Measurements from ENCODE around the gene BCR.

Gene BCR

GRCh38 chr22:23163665-23164064 lies 16.6 kb upstream of the BCR start:
- no CpG with 5 or more reads among the region's 8 CpGs for WGBS (ENCODE audit: extremely low coverage, insufficient coverage, low lambda C conversion rate)
- Histone ChIP-seq H3K9ac (ENCODE audit: low read length) (no peak overlapping the region), H3K27me3 (ENCODE audit: insufficient read depth, low read length, poor library complexity) (no peaks in the 10 kb centered on the region), H4K5ac (ENCODE audit: low read length) (no peak overlapping the region), H2BK5ac (ENCODE audit: low read length) (no peak overlapping the region), H2AK5ac (ENCODE audit: low read length) (no peak overlapping the region), H2BK120ac (ENCODE audit: low read depth, low read length) (no peak overlapping the region), H3K4ac (ENCODE audit: low read depth, low read length) (no peak overlapping the region), H3K23ac (ENCODE audit: low read length) (no peak overlapping the region), H3K56ac (ENCODE audit: low read length) (no peak overlapping the region), H2BK15ac (replicated peaks; ENCODE audit: low read depth) (no peak overlapping the region), H3K79me2 (ENCODE audit: control insufficient read depth, insufficient read depth, low read length) (no peaks in the 10 kb centered on the region), H4K8ac (ENCODE audit: low read depth, low read length) (no peak overlapping the region), H3K27ac (ENCODE audit: low read depth, low read length) (no peak overlapping the region), H3K79me1 (ENCODE audit: low read length) (no peaks in the 10 kb centered on the region), H3K36me3 (ENCODE audit: control insufficient read depth, insufficient read depth, low read length) (no peaks in the 10 kb centered on the region), H3K18ac (ENCODE audit: low read length) (no peak overlapping the region), H3K4me3 (ENCODE audit: low read length) (no peak overlapping the region), H3K4me2 (ENCODE audit: low read length) (no peak overlapping the region), H3K4me1 (ENCODE audit: control insufficient read depth, low read depth, low read length) (no peaks in the 10 kb centered on the region)
- no peak for DNase-seq

DNA sequence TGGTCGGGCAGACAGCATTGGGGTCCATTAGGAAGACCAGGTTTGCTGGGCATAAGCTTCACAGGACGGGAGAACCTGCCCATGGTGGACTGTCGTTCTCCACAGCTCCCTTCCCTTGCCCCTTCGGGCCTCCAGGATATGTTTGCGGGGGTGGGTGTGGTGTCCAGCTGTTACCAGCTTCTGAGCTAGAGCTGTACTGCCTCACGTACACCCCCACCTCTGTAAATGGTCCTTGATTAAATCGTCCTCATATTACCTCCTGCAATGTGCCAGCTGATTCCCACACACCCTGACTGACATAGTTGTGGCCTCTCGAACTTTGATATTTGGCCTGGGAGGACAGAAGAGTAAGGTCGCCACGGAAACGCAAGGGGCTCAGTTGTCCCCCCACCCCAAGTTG lies 16.2 kb upstream of the BCR start:
- Histone ChIP-seq H3K27me3 (ENCODE audit: insufficient read depth, low read length, poor library complexity) (no peaks in the 10 kb centered on the region), H2BK15ac (replicated peaks; ENCODE audit: low read depth) (no peak overlapping the region), H3K79me2 (ENCODE audit: control insufficient read depth, insufficient read depth, low read length) (no peaks in the 10 kb centered on the region), H4K8ac (ENCODE audit: low read depth, low read length) (no peak overlapping the region), H3K18ac (ENCODE audit: low read length) (no peak overlapping the region), H3K36me3 (ENCODE audit: control insufficient read depth, insufficient read depth, low read length) (no peaks in the 10 kb centered on the region), H3K23ac (ENCODE audit: low read length) (no peak overlapping the region), H3K79me1 (ENCODE audit: low read length) (no peaks in the 10 kb centered on the region), H2AK5ac (ENCODE audit: low read length) (no peak overlapping the region), H3K27ac (ENCODE audit: low read depth, low read length) (no peak overlapping the region), H3K56ac (ENCODE audit: low read length) (no peak overlapping the region), H2BK5ac (ENCODE audit: low read length) (no peak overlapping the region), H2BK120ac (ENCODE audit: low read depth, low read length) (no peak overlapping the region), H3K4me3 (ENCODE audit: low read length) (no peak overlapping the region), H3K4me1 (ENCODE audit: control insufficient read depth, low read depth, low read length) (no peaks in the 10 kb centered on the region), H4K5ac (ENCODE audit: low read length) (no peak overlapping the region), H3K4ac (ENCODE audit: low read depth, low read length) (no peak overlapping the region), H3K9ac (ENCODE audit: low read length) (no peak overlapping the region), H3K4me2 (ENCODE audit: low read length) (no peak overlapping the region)
- WGBS (ENCODE audit: extremely low coverage, insufficient coverage, low lambda C conversion rate) = no CpG with 5 or more reads among the region's 11 CpGs
- no peak for DNase-seq

- Histone ChIP-seq H3K79me2 (ENCODE audit: control insufficient read depth, insufficient read depth, low read length) (no peaks in the 10 kb centered on the region), H4K8ac (ENCODE audit: low read depth, low read length) (no peak overlapping the region), H3K27ac (ENCODE audit: low read depth, low read length) (no peak overlapping the region), H3K4me3 (ENCODE audit: low read length) (no peak overlapping the region), H3K4me1 (ENCODE audit: control insufficient read depth, low read depth, low read length) (no peaks in the 10 kb centered on the region), H3K56ac (ENCODE audit: low read length) (no peak overlapping the region), H3K4me2 (ENCODE audit: low read length) (no peak overlapping the region), H3K79me1 (ENCODE audit: low read length) (no peaks in the 10 kb centered on the region), H4K5ac (ENCODE audit: low read length) (no peak overlapping the region), H3K9ac (ENCODE audit: low read length) (no peak overlapping the region), H2BK120ac (ENCODE audit: low read depth, low read length) (no peak overlapping the region), H2AK5ac (ENCODE audit: low read length) (no peak overlapping the region), H3K23ac (ENCODE audit: low read length) (no peak overlapping the region), H3K4ac (ENCODE audit: low read depth, low read length) (no peak overlapping the region), H3K36me3 (ENCODE audit: control insufficient read depth, insufficient read depth, low read length) (no peaks in the 10 kb centered on the region), H2BK5ac (ENCODE audit: low read length) (no peak overlapping the region), H2BK15ac (replicated peaks; ENCODE audit: low read depth) (no peak overlapping the region), H3K27me3 (ENCODE audit: insufficient read depth, low read length, poor library complexity) (no peaks in the 10 kb centered on the region), H3K18ac (ENCODE audit: low read length) (no peak overlapping the region)
- DNase-seq = no peak
- WGBS (ENCODE audit: extremely low coverage, insufficient coverage, low lambda C conversion rate) = no CpG with 5 or more reads among the region's 6 CpGs
Observed at GRCh38 chr22:23166042-23166831, 14.1 kb upstream of the BCR start.

- no peak overlapping the region for H3K56ac ChIP-seq (ENCODE audit: low read length)
- H2BK5ac ChIP-seq (ENCODE audit: low read length) = no peak overlapping the region
- no peaks in the 10 kb centered on the region for H3K36me3 ChIP-seq (ENCODE audit: control insufficient read depth, insufficient read depth, low read length)
- no peak overlapping the region for H3K23ac ChIP-seq (ENCODE audit: low read length)
- H2AK5ac ChIP-seq (ENCODE audit: low read length) = no peak overlapping the region
- no peak overlapping the region for H2BK120ac ChIP-seq (ENCODE audit: low read depth, low read length)
- H3K4me2 ChIP-seq (ENCODE audit: low read length) = no peak overlapping the region
- no peak for DNase-seq
- H3K4me1 ChIP-seq (ENCODE audit: control insufficient read depth, low read depth, low read length) = no peaks in the 10 kb centered on the region
- no peak overlapping the region for H3K9ac ChIP-seq (ENCODE audit: low read length)
- H3K79me2 ChIP-seq (ENCODE audit: control insufficient read depth, insufficient read depth, low read length) = no peaks in the 10 kb centered on the region
- no peak overlapping the region for H4K8ac ChIP-seq (ENCODE audit: low read depth, low read length)
- H3K4me3 ChIP-seq (ENCODE audit: low read length) = no peak overlapping the region
- no peak overlapping the region for H2BK15ac ChIP-seq (replicated peaks; ENCODE audit: low read depth)
- H3K18ac ChIP-seq (ENCODE audit: low read length) = no peak overlapping the region
- H3K27ac ChIP-seq (ENCODE audit: low read depth, low read length) = no peak overlapping the region
- no peak overlapping the region for H4K5ac ChIP-seq (ENCODE audit: low read length)
- H3K79me1 ChIP-seq (ENCODE audit: low read length) = no peaks in the 10 kb centered on the region
- no peak overlapping the region for H3K4ac ChIP-seq (ENCODE audit: low read depth, low read length)
- no CpG with 5 or more reads among the region's 10 CpGs for WGBS (ENCODE audit: extremely low coverage, insufficient coverage, low lambda C conversion rate)
- H3K27me3 ChIP-seq (ENCODE audit: insufficient read depth, low read length, poor library complexity) = no peaks in the 10 kb centered on the region
Observed at GRCh38 chr22:23166841-23167616, 13.3 kb upstream of the BCR start.

DNA sequence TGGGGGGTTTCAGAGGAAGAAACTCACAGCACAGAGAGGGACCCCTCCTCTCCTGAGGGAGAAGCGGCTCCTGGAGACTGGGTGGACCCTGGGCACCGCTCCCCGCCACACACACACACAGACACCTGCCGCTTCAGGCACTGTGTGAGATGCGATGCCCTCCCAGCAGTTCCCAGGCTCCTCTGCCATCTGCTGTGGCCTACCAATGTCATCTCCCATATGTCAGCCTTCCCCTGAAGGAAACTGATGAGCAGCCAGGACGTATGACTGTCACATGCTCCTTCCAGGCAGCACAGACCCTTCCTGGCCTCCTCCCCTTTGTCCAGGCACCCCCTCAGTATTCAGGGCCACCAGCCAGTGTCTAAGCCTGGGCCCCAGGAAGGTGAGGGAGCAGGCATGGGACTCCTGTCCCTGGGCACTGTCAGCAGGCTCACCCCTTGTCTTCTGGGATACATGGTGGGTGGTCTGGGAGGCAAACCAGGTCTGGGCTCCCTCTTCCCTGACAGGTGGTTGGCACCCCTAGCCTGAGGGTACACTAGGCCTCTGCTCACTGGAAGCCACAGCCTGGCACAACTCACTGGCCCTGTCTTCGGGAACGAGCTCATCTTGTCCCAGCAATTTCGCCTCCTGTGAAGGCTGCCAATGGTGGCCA lies 11.8 kb upstream of the BCR start:
- Histone ChIP-seq H3K27ac (ENCODE audit: low read depth, low read length) (no peak overlapping the region), H3K23ac (ENCODE audit: low read length) (no peak overlapping the region), H3K36me3 (ENCODE audit: control insufficient read depth, insufficient read depth, low read length) (no peaks in the 10 kb centered on the region), H4K5ac (ENCODE audit: low read length) (no peak overlapping the region), H3K79me2 (ENCODE audit: control insufficient read depth, insufficient read depth, low read length) (no peaks in the 10 kb centered on the region), H3K27me3 (ENCODE audit: insufficient read depth, low read length, poor library complexity) (no peaks in the 10 kb centered on the region), H3K9ac (ENCODE audit: low read length) (no peak overlapping the region), H3K4me2 (ENCODE audit: low read length) (no peak overlapping the region), H3K18ac (ENCODE audit: low read length) (no peak overlapping the region), H4K8ac (ENCODE audit: low read depth, low read length) (no peak overlapping the region), H3K79me1 (ENCODE audit: low read length) (no peaks in the 10 kb centered on the region), H2BK120ac (ENCODE audit: low read depth, low read length) (no peak overlapping the region), H2AK5ac (ENCODE audit: low read length) (no peak overlapping the region), H3K4ac (ENCODE audit: low read depth, low read length) (no peak overlapping the region), H2BK5ac (ENCODE audit: low read length) (no peak overlapping the region), H3K56ac (ENCODE audit: low read length) (no peak overlapping the region), H2BK15ac (replicated peaks; ENCODE audit: low read depth) (no peak overlapping the region), H3K4me1 (ENCODE audit: control insufficient read depth, low read depth, low read length) (no peaks in the 10 kb centered on the region), H3K4me3 (ENCODE audit: low read length) (no peak overlapping the region)
- no CpG with 5 or more reads among the region's 9 CpGs for WGBS (ENCODE audit: extremely low coverage, insufficient coverage, low lambda C conversion rate)
- no peak for DNase-seq

Measured in mesendoderm (in vitro differentiated cells).